Prostate gland (tissue), 2 donors: Measurements from ENCODE around the gene PCDHB11.
"Not testable (repeated sequence)": the region's sequence is repeated elsewhere in the genome, so short reads cannot be mapped to it uniquely, and the experiment has no call there.

ENCODE experiments used
- POLR2A ChIP-seq: fragments of 450-650 bp; IDR thresholded peaks from one replicate; pipeline ENCODE4 v1.6.1; 2016; ENCODE audit warnings: antibody characterized with exemption, mild to moderate bottlenecking
- TF ChIP-seq, protein P1 (sequence below), 4 experiments: fragments of 200-600 bp in 2 of 4; fragments of 450-650 bp in 2 of 4; sonication (generic) in 2 of 4; IDR thresholded peaks; 1 replicate in 3 of 4; 2 replicates in 1 of 4; pipeline ENCODE4 v1.5.1; 2016 to 2019; ENCODE audit warnings: antibody characterized with exemption in 4 of 4, mild to moderate bottlenecking in 2 of 4, moderate library complexity in 2 of 4

DNA sequence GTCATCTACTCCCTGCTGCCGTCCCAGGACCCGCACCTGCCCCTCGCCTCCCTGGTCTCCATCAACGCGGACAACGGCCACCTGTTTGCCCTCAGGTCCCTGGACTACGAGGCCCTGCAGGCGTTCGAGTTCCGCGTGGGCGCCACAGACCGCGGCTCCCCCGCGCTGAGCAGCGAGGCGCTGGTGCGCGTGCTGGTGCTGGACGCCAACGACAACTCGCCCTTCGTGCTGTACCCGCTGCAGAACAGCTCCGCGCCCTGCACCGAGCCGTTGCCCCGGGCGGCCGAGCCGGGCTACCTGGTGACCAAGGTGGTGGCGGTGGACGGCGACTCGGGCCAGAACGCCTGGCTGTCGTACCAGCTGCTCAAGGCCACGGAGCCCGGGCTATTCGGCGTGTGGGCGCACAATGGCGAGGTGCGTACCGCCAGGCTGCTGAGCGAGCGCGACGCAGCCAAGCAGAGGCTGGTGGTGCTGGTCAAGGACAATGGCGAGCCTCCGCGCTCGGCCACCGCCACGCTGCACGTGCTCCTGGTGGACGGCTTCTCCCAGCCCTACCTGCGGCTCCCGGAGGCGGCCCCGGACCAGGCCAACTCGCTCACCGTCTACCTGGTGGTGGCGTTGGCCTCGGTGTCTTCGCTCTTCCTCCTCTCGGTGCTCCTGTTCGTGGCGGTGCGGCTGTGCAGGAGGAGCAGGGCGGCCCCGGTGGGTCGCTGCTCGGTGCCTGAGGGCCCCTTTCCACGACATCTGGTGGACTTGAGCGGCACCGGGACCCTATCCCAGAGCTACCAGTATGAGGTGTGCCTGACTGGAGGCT lies 24.9 kb upstream of the PCDHB11 start:
- TF ChIP-seq, protein P1, sequence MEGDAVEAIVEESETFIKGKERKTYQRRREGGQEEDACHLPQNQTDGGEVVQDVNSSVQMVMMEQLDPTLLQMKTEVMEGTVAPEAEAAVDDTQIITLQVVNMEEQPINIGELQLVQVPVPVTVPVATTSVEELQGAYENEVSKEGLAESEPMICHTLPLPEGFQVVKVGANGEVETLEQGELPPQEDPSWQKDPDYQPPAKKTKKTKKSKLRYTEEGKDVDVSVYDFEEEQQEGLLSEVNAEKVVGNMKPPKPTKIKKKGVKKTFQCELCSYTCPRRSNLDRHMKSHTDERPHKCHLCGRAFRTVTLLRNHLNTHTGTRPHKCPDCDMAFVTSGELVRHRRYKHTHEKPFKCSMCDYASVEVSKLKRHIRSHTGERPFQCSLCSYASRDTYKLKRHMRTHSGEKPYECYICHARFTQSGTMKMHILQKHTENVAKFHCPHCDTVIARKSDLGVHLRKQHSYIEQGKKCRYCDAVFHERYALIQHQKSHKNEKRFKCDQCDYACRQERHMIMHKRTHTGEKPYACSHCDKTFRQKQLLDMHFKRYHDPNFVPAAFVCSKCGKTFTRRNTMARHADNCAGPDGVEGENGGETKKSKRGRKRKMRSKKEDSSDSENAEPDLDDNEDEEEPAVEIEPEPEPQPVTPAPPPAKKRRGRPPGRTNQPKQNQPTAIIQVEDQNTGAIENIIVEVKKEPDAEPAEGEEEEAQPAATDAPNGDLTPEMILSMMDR (IDR thresholded peaks at IDR 0.05), result not testable (repeated sequence)
- not testable (repeated sequence) for TF ChIP-seq POLR2A
